Hepatocyte (in vitro differentiated cells): ENCODE data around the gene ALPL.

ENCODE experiments used
- EZH2 ChIP-seq: fragments of 200-600 bp; sonication (generic); IDR thresholded peaks from 2 replicates; pipeline ENCODE4 v1.6.1; 2016; ENCODE audit warnings: antibody characterized with exemption, mild to moderate bottlenecking, borderline replicate concordance
- EZH2phosphoT487 ChIP-seq: fragments of 200-600 bp; sonication (generic); IDR thresholded peaks from one replicate; pipeline ENCODE4 v1.6.1; 2018; ENCODE audit warnings: antibody characterized with exemption, mild to moderate bottlenecking, low read depth, moderate library complexity; ENCODE audit not compliant: unreplicated experiment, severe bottlenecking
- TF ChIP-seq, protein P1 (sequence below): fragments of 200-600 bp; sonication (generic); IDR thresholded peaks from 2 replicates; pipeline ENCODE4 v1.5.1; 2016; ENCODE audit warnings: antibody characterized with exemption, mild to moderate bottlenecking; ENCODE audit not compliant: poor library complexity

DNA sequence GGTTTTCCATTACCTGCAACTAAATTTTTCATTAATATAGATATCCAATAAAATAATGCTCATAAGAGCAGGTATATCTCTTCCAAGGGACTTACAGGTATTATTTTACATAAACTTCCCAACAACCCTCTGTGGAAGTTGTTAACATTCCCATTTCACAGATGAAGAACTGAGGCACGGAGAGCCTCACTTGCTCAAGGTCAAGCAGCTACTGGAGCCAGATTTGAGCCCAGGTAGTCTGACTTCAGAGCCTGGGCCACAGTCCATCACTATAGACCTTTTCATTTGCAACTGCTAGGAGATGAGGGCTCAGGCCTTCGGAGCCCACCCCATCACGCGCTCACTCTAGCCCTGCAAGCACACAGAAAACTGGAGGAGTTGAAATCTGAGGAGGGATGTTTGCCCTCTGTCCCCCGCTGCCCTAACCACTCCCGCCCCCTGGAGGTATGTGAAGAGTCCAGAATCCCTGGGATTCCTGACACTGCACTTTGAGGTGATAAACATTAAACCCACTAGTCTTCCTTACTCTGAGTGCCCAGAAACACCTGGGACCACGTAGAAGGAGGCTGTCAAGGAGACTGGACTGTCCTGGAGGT, 11.7 kb upstream of the ALPL start:
- TF ChIP-seq, protein P1, sequence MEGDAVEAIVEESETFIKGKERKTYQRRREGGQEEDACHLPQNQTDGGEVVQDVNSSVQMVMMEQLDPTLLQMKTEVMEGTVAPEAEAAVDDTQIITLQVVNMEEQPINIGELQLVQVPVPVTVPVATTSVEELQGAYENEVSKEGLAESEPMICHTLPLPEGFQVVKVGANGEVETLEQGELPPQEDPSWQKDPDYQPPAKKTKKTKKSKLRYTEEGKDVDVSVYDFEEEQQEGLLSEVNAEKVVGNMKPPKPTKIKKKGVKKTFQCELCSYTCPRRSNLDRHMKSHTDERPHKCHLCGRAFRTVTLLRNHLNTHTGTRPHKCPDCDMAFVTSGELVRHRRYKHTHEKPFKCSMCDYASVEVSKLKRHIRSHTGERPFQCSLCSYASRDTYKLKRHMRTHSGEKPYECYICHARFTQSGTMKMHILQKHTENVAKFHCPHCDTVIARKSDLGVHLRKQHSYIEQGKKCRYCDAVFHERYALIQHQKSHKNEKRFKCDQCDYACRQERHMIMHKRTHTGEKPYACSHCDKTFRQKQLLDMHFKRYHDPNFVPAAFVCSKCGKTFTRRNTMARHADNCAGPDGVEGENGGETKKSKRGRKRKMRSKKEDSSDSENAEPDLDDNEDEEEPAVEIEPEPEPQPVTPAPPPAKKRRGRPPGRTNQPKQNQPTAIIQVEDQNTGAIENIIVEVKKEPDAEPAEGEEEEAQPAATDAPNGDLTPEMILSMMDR, result no peak
- TF ChIP-seq EZH2phosphoT487 (no peak), EZH2 (no peak)
